Smooth muscle cell (in vitro differentiated cells): ENCODE data around the gene CAPN6. TPM values are rescaled to one million over a fixed set of nuclear protein-coding genes. Genes with fewer than 3 reads are reported as not detected.

Experiments
- DNase-seq: peaks from one replicate; lab custom pipeline; 2025; ENCODE audit not compliant: unreplicated experiment; lab: John Stamatoyannopoulos, UW
- H2AFZ ChIP-seq: fragments of 200-600 bp; sonication (generic); 2 replicates; pipeline ENCODE4 v1.6.0; 2016; ENCODE audit warnings: antibody characterized with exemption, low read depth, mild to moderate bottlenecking
- H3F3A ChIP-seq: fragments of 200-600 bp; sonication (generic); 2 replicates; pipeline ENCODE4 v1.6.0; 2017; ENCODE audit warnings: antibody characterized with exemption, low read depth
- H3K27ac ChIP-seq: fragments of 200-600 bp; sonication (generic); 2 replicates; pipeline ENCODE4 v1.5.1; 2016; ENCODE audit warnings: low read depth, mild to moderate bottlenecking
- H3K27me3 ChIP-seq: fragments of 200-600 bp; sonication (generic); 2 replicates; pipeline ENCODE4 v1.6.1; 2016; ENCODE audit warnings: low read depth, mild to moderate bottlenecking
- H3K36me3 ChIP-seq: fragments of 200-600 bp; sonication (generic); 2 replicates; pipeline ENCODE4 v1.5.1; 2016; ENCODE audit warnings: low read depth
- H3K4me1 ChIP-seq: fragments of 200-600 bp; sonication (generic); 2 replicates; pipeline ENCODE4 v1.5.1; 2016; ENCODE audit warnings: low read depth
- H3K4me2 ChIP-seq: fragments of 200-600 bp; sonication (generic); 2 replicates; pipeline ENCODE4 v1.6.0; 2016; ENCODE audit warnings: mild to moderate bottlenecking
- H3K4me3 ChIP-seq: fragments of 200-600 bp; sonication (generic); 2 replicates; pipeline ENCODE4 v1.5.1; 2016; ENCODE audit warnings: mild to moderate bottlenecking
- H3K79me2 ChIP-seq: fragments of 200-600 bp; sonication (generic); 2 replicates; pipeline ENCODE4 v1.6.0; 2016; ENCODE audit warnings: low read depth, mild to moderate bottlenecking
- H3K9ac ChIP-seq: fragments of 200-600 bp; sonication (generic); 2 replicates; pipeline ENCODE4 v1.6.0; 2016; ENCODE audit warnings: low read depth
- H3K9me3 ChIP-seq: fragments of 200-600 bp; sonication (generic); replicated peaks from 2 replicates; pipeline ENCODE4 v1.5.1; 2016; ENCODE audit warnings: low read depth
- H4K20me1 ChIP-seq: fragments of 200-600 bp; sonication (generic); 2 replicates; pipeline ENCODE4 v1.6.0; 2016; ENCODE audit warnings: low read depth
- WGBS: methylation state at CpG from one replicate; pipeline ENCODE4 v1.1.7; 2016; ENCODE audit warnings: low lambda C conversion rate; 5-methylcytosine and 5-hydroxymethylcytosine counted together
- polyA plus RNA-seq: library from polyadenylated mRNA; unstranded; fragments of >200 nt; fragmentation: Nextera tagmentation; extraction: Ambion mirVana; gene quantifications from 2 replicates; pipeline ENCODE4 v1.2.1, GENCODE V29; 2016
- total RNA-seq: library from RNA; depleted of rRNA; stranded (reverse); fragments of >200 nt; gene quantifications from 2 replicates; pipeline ENCODE4 v1.2.3, GENCODE V29; 2014
- TF ChIP-seq, protein P1 (sequence below): fragments of 200-600 bp; sonication (generic); IDR thresholded peaks from 2 replicates; pipeline ENCODE4 v1.5.1; 2017; ENCODE audit warnings: borderline replicate concordance, mild to moderate bottlenecking, antibody characterized with exemption; ENCODE audit not compliant: insufficient read depth, poor library complexity, severe bottlenecking

CAPN6 gene
- total and polyA plus RNA-seq, 2 experiments from 2014 or later: 2.2 to 12.6 TPM

DNA sequence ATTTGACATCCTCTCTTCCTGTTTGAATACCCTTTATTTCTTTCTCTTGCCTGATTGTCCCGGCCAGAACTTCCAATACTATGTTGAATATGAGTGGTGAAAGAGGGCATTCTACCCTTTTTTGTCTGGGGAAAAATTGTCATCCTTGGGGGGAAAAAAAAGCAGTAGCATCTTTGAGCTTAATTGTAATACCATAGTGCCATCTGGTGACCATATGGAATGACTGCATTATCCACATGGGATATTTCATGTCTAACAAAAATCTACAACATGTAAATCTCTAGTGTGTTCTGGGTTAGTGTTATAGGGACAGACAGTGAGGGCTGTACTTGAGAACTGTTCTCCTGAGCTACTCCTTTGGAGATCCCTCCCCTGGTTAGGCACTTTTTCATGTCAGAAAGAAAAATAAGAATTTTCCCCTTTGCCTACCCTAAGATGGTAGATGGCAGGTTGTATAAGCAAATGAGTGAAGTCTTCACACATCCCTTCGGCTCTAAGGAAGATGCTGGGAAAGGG, 26.0 kb downstream of the CAPN6 start:
- no peak overlapping the region for H2AFZ ChIP-seq
- no peaks in the 10 kb centered on the region for H3K9me3 ChIP-seq
- H4K20me1 ChIP-seq: no peaks in the 10 kb centered on the region
- no peak overlapping the region for H3K4me3 ChIP-seq
- H3K9ac ChIP-seq: no peak overlapping the region
- TF ChIP-seq, protein P1, sequence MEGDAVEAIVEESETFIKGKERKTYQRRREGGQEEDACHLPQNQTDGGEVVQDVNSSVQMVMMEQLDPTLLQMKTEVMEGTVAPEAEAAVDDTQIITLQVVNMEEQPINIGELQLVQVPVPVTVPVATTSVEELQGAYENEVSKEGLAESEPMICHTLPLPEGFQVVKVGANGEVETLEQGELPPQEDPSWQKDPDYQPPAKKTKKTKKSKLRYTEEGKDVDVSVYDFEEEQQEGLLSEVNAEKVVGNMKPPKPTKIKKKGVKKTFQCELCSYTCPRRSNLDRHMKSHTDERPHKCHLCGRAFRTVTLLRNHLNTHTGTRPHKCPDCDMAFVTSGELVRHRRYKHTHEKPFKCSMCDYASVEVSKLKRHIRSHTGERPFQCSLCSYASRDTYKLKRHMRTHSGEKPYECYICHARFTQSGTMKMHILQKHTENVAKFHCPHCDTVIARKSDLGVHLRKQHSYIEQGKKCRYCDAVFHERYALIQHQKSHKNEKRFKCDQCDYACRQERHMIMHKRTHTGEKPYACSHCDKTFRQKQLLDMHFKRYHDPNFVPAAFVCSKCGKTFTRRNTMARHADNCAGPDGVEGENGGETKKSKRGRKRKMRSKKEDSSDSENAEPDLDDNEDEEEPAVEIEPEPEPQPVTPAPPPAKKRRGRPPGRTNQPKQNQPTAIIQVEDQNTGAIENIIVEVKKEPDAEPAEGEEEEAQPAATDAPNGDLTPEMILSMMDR: peak; percentile 65
- H3K4me2 ChIP-seq: no peak overlapping the region
- no peak overlapping the region for H3K27ac ChIP-seq
- H3K79me2 ChIP-seq: no peaks in the 10 kb centered on the region
- DNase-seq: no peak
- no peaks in the 10 kb centered on the region for H3K4me1 ChIP-seq
- H3K27me3 ChIP-seq: no peaks in the 10 kb centered on the region
- H3F3A ChIP-seq: no peaks in the 10 kb centered on the region
- H3K36me3 ChIP-seq: no peaks in the 10 kb centered on the region
- 51% methylated on average over 2 of the region's 2 CpGs for WGBS

DNA sequence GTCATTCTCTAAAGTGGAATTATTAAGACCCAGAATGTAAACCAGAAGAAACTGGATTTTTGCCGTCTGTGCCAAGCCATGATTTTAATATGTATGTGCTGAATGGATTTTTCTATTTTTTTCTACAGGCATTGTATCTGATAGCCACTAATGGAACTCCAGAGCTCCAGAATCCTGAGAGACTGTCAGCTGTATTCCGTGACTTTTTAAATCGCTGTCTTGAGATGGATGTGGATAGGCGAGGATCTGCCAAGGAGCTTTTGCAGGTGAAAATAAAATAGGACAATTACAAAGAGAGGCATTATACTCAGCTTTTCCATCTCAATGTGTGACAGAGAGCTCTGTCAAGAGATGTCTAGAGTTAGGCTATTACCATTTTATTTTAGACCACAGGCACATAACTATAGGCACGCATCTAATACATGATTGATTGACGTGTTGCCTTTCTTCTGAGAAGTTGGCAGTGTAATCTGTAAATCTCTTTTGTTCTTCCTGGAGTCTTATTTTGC, 53.9 kb downstream of the CAPN6 start:
- TF ChIP-seq, protein P1: no peak
- H3K27ac ChIP-seq: no peak overlapping the region

DNA sequence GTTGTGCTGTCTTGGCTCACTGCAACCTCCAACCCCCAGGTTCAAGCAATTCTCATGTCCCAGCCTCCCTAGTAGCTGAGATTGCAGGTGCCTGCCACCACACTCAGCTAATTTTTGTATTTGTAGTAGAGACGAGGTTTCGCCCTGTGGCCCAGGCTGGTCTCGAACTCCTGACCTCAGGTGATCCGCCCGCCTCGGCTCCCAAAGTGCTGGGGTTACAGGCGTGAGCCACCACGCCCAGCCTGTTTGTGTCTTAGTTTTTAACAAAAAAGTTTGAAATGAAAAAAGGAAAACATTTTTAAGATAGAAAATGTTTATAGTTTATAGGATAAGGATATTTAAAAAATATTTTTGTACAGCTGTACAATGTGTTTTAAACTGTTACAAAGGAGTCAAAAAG, 62.4 kb downstream of the CAPN6 start:
- TF ChIP-seq, protein P1: no peak
- H3K9me3 ChIP-seq: no peaks in the 10 kb centered on the region
- no peak overlapping the region for H3K4me2 ChIP-seq
- H3F3A ChIP-seq: no peaks in the 10 kb centered on the region
- H3K9ac ChIP-seq: no peak overlapping the region
- no peak overlapping the region for H3K4me3 ChIP-seq
- no peaks in the 10 kb centered on the region for H4K20me1 ChIP-seq
- H3K27ac ChIP-seq: no peak overlapping the region
- no peak for DNase-seq
- no peaks in the 10 kb centered on the region for H3K79me2 ChIP-seq
- H2AFZ ChIP-seq: no peak overlapping the region
- H3K27me3 ChIP-seq: no peaks in the 10 kb centered on the region
- WGBS: 92% methylated on average over 8 of the region's 8 CpGs
- peaks cover 18% of the 10 kb centered on the region for H3K4me1 ChIP-seq
- no peaks in the 10 kb centered on the region for H3K36me3 ChIP-seq

More for the DNA sequence above, 53.9 kb downstream of the CAPN6 start:
- H3F3A ChIP-seq: no peaks in the 10 kb centered on the region
- no peak overlapping the region for H3K9ac ChIP-seq
- no peaks in the 10 kb centered on the region for H3K79me2 ChIP-seq
- no peaks in the 10 kb centered on the region for H3K36me3 ChIP-seq
- H3K4me3 ChIP-seq: no peak overlapping the region
- 91% methylated on average over 6 of the region's 6 CpGs for WGBS
- H3K4me1 ChIP-seq: peaks cover 33% of the 10 kb centered on the region
- no peak overlapping the region for H2AFZ ChIP-seq
- H4K20me1 ChIP-seq: no peaks in the 10 kb centered on the region
- no peaks in the 10 kb centered on the region for H3K9me3 ChIP-seq
- no peak overlapping the region for H3K4me2 ChIP-seq
- no peaks in the 10 kb centered on the region for H3K27me3 ChIP-seq
- DNase-seq: no peak

DNA sequence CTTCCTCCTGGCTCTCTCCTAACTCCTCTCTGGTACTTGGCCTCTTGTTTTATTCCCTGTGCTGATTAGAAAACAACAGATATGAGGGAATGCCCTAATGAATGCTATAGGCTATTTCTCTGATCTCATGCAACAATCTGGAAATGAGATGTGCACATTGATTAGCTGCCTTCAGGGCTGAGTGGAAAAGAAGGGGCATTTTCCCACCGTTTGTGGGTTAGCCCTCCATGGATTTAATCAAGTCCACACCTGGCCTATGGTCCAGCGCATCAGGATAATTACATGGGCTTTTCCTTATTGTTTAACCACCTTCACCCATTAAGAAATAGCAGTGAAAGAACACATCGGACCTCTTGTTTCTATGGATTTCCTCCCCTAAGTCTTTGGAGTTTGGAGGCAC, 70.0 kb downstream of the CAPN6 start:
- no peak overlapping the region for H2AFZ ChIP-seq
- no peak overlapping the region for H3K9ac ChIP-seq
- no peak overlapping the region for H3K27ac ChIP-seq
- TF ChIP-seq, protein P1: no peak
- H3K4me2 ChIP-seq: no peak overlapping the region
- WGBS: 80% methylated on average over 3 of the region's 3 CpGs
- H4K20me1 ChIP-seq: no peaks in the 10 kb centered on the region
- H3K4me1 ChIP-seq: peaks cover 28% of the 10 kb centered on the region
- H3K9me3 ChIP-seq: no peaks in the 10 kb centered on the region
- no peaks in the 10 kb centered on the region for H3K36me3 ChIP-seq
- no peaks in the 10 kb centered on the region for H3K79me2 ChIP-seq
- DNase-seq: no peak
- H3K4me3 ChIP-seq: no peak overlapping the region
- no peaks in the 10 kb centered on the region for H3F3A ChIP-seq
- H3K27me3 ChIP-seq: peaks cover 22% of the 10 kb centered on the region
